Activated CD4-positive, alpha-beta memory T cell treated with anti-CD3 and anti-CD28 coated beads, Interleukin-2, amount 10 ng/mL, durations not matched to agents 7 days and 5 days (primary cell): Measurements from ENCODE around the gene GPALPP1. TPM values are rescaled to one million over a fixed set of nuclear protein-coding genes. Genes with fewer than 3 reads are reported as not detected.
"Not testable (repeated sequence)": the region's sequence is repeated elsewhere in the genome, so short reads cannot be mapped to it uniquely, and the experiment has no call there.

Experiments used
- CTCF ChIA-PET: fragments of 350-600 bp; sonication (Branson Sonifier 250); formaldehyde crosslinking; loops from one replicate; lab custom pipeline; 2021; ENCODE audit warnings: antibody characterized with exemption, inconsistent platforms; lab: Charles Lee
- POLR2A ChIA-PET: fragments of 350-600 bp; sonication (Branson Sonifier 250); formaldehyde crosslinking; loops from one replicate; lab custom pipeline; 2021; ENCODE audit warnings: antibody characterized with exemption; lab: Charles Lee
- DNase-seq: peaks from one replicate; pipeline ENCODE4 v3.0.0-alpha.2; 2020
- H3K27ac Mint-ChIP-seq: one replicate; pipeline ENCODE4 v1.8.0; 2021; ENCODE audit warnings: mild to moderate bottlenecking, mixed read lengths
- H3K27me3 Mint-ChIP-seq: one replicate; pipeline ENCODE4 v1.8.0; 2021; ENCODE audit warnings: mixed read lengths
- H3K36me3 Mint-ChIP-seq: one replicate; pipeline ENCODE4 v1.8.0; 2021; ENCODE audit warnings: low read depth, mixed read lengths
- H3K4me1 Mint-ChIP-seq: one replicate; pipeline ENCODE4 v1.8.0; 2021; ENCODE audit warnings: mixed read lengths
- H3K4me3 Mint-ChIP-seq: one replicate; pipeline ENCODE4 v1.8.0; 2021; ENCODE audit warnings: mild to moderate bottlenecking, mixed read lengths
- H3K9me3 Mint-ChIP-seq: one replicate; pipeline ENCODE4 v1.8.0; 2021; ENCODE audit warnings: mixed read lengths
- total RNA-seq, 2 experiments: library from RNA; stranded (reverse); gene quantifications; one replicate each; pipeline ENCODE4 v1.2.3, GENCODE V29; 2021

Gene GPALPP1
- 10 to 100 TPM; 25.0 to 27.1 TPM for total RNA-seq

- ChIA-PET CTCF (interaction anchor here (0.6 kb wide), 2 partner anchors 330 to 506 kb away, joined by 3 to 4 read pairs; no protein-coding TSS in a partner anchor), POLR2A (interaction anchor here (1.0 to 1.2 kb wide), 2 partner anchors 13 to 253 kb away, joined by 3 to 5 read pairs; no protein-coding TSS in a partner anchor)
- H3K9me3 Mint-ChIP-seq: no peaks in the 10 kb centered on the region
- peak within 1 kb of the TSS; percentile 96 for H3K4me3 Mint-ChIP-seq
- DNase-seq: peak; percentile 94
- peaks cover 9% of the 10 kb centered on the region for H3K36me3 Mint-ChIP-seq
- H3K27ac Mint-ChIP-seq: peak within 1 kb of the TSS; percentile 89
- no peaks in the 10 kb centered on the region for H3K27me3 Mint-ChIP-seq
- H3K4me1 Mint-ChIP-seq: peaks cover 53% of the 10 kb centered on the region
Observed at GRCh38 chr13:44989071-44989889, at the start of gene GPALPP1, which contains the start of gene NUFIP1. GPALPP1 (plus strand) TSS chr13:44989538; CDS start chr13:44989655, 117 bp downstream. NUFIP1 (minus strand) TSS chr13:44989471; CDS start chr13:44989436, 35 bp downstream.

- POLR2A ChIA-PET, H3K9me3 Mint-ChIP-seq: not testable (repeated sequence)
Observed at GRCh38 chr13:44943411-44943810, 45.9 kb upstream of the GPALPP1 start.

GRCh38 chr13:44951184-44951583, 38.2 kb upstream of the GPALPP1 start:
- ChIA-PET POLR2A (no interaction called here), CTCF (no interaction called here)
- Mint-ChIP-seq H3K9me3 (no peaks in the 10 kb centered on the region), H3K27me3 (no peaks in the 10 kb centered on the region), H3K4me1 (no peaks in the 10 kb centered on the region), H3K4me3 (no peak overlapping the region), H3K36me3 (peaks cover 2% of the 10 kb centered on the region), H3K27ac (no peak overlapping the region)
- DNase-seq: no peak

More at GRCh38 chr13:44943411-44943810, 45.9 kb upstream of the GPALPP1 start:
- not testable (repeated sequence) for DNase-seq, H3K27me3 Mint-ChIP-seq, H3K27ac Mint-ChIP-seq, H3K36me3 Mint-ChIP-seq, H3K4me1 Mint-ChIP-seq, H3K4me3 Mint-ChIP-seq
- CTCF ChIA-PET: interaction anchor here (0.7 kb wide), 1 partner anchor 571 kb away, joined by 3 read pairs; no protein-coding TSS in a partner anchor

GRCh38 chr13:44952671-44953070, 36.7 kb upstream of the GPALPP1 start:
- peaks cover 2% of the 10 kb centered on the region for H3K36me3 Mint-ChIP-seq
- H3K4me1 Mint-ChIP-seq: no peaks in the 10 kb centered on the region
- no peaks in the 10 kb centered on the region for H3K27me3 Mint-ChIP-seq
- DNase-seq: no peak
- H3K27ac Mint-ChIP-seq: no peak overlapping the region
- no peaks in the 10 kb centered on the region for H3K9me3 Mint-ChIP-seq
- CTCF ChIA-PET: no interaction called here
- H3K4me3 Mint-ChIP-seq: no peak overlapping the region
- POLR2A ChIA-PET: no interaction called here

- ChIA-PET CTCF (interaction anchor here (0.5 to 1.1 kb wide), 2 partner anchors 15 to 234 kb away, joined by 4 read pairs; no protein-coding TSS in a partner anchor), POLR2A (no interaction called here)
- H3K9me3 Mint-ChIP-seq: no peaks in the 10 kb centered on the region
- no peak overlapping the region for H3K27ac Mint-ChIP-seq
- no peaks in the 10 kb centered on the region for H3K27me3 Mint-ChIP-seq
- no peaks in the 10 kb centered on the region for H3K36me3 Mint-ChIP-seq
- H3K4me1 Mint-ChIP-seq: no peaks in the 10 kb centered on the region
- DNase-seq: no peak
- no peak overlapping the region for H3K4me3 Mint-ChIP-seq
Observed at GRCh38 chr13:44954224-44954623, 35.1 kb upstream of the GPALPP1 start.

- CTCF ChIA-PET: interaction anchor here (0.7 to 0.9 kb wide), 2 partner anchors 18 to 23 kb away, joined by 3 read pairs; no protein-coding TSS in a partner anchor
- Mint-ChIP-seq H3K4me1 (no peaks in the 10 kb centered on the region), H3K9me3 (no peaks in the 10 kb centered on the region), H3K27me3 (no peaks in the 10 kb centered on the region), H3K27ac (no peak overlapping the region), H3K4me3 (no peak overlapping the region), H3K36me3 (no peaks in the 10 kb centered on the region)
- DNase-seq: no peak
- POLR2A ChIA-PET: interaction anchor here (0.7 kb wide), 1 partner anchor 37 kb away, joined by 3 read pairs; no protein-coding TSS in a partner anchor
Observed at GRCh38 chr13:44955406-44955805, 33.9 kb upstream of the GPALPP1 start.

- ChIA-PET CTCF (no interaction called here), POLR2A (no interaction called here)
- no peak overlapping the region for H3K4me3 Mint-ChIP-seq
- no peaks in the 10 kb centered on the region for H3K27me3 Mint-ChIP-seq
- H3K27ac Mint-ChIP-seq: no peak overlapping the region
- H3K4me1 Mint-ChIP-seq: no peaks in the 10 kb centered on the region
- H3K9me3 Mint-ChIP-seq: peaks cover 15% of the 10 kb centered on the region
- DNase-seq: no peak
- peaks cover 49% of the 10 kb centered on the region for H3K36me3 Mint-ChIP-seq
Observed at GRCh38 chr13:44961997-44962396, 27.3 kb upstream of the GPALPP1 start.

- no peaks in the 10 kb centered on the region for H3K27me3 Mint-ChIP-seq
- H3K27ac Mint-ChIP-seq: no peak overlapping the region
- ChIA-PET CTCF (interaction anchor here (1.1 to 2.0 kb wide), 2 partner anchors 49 to 54 kb away, joined by 3 to 6 read pairs; no protein-coding TSS in a partner anchor), POLR2A (interaction anchor here (1.5 kb wide), 1 partner anchor 49 kb away, joined by 3 read pairs; no protein-coding TSS in a partner anchor)
- DNase-seq: no peak
- H3K4me1 Mint-ChIP-seq: no peaks in the 10 kb centered on the region
- no peak overlapping the region for H3K4me3 Mint-ChIP-seq
- H3K36me3 Mint-ChIP-seq: peaks cover 33% of the 10 kb centered on the region
- H3K9me3 Mint-ChIP-seq: peaks cover 4% of the 10 kb centered on the region
Observed at GRCh38 chr13:44967704-44968433, 21.5 kb upstream of the GPALPP1 start.

GRCh38 chr13:44968434-44968815, 20.9 kb upstream of the GPALPP1 start:
- POLR2A ChIA-PET: no interaction called here
- no peak for DNase-seq
- Mint-ChIP-seq H3K4me3 (no peak overlapping the region), H3K9me3 (peaks cover 3% of the 10 kb centered on the region), H3K27ac (no peak overlapping the region), H3K4me1 (no peaks in the 10 kb centered on the region), H3K27me3 (no peaks in the 10 kb centered on the region), H3K36me3 (peaks cover 28% of the 10 kb centered on the region)
- CTCF ChIA-PET: interaction anchor here (1.1 to 2.0 kb wide), 2 partner anchors 50 to 55 kb away, joined by 3 to 6 read pairs; no protein-coding TSS in a partner anchor

GRCh38 chr13:44969551-44970484, 19.5 kb upstream of the GPALPP1 start:
- no peak for DNase-seq
- POLR2A ChIA-PET: no interaction called here

GRCh38 chr13:44971656-44972595, 17.4 kb upstream of the GPALPP1 start:
- ChIA-PET POLR2A (no interaction called here), CTCF (interaction anchor here (0.9 kb wide), 1 partner anchor 489 kb away, joined by 3 read pairs; no protein-coding TSS in a partner anchor)
- peaks cover 5% of the 10 kb centered on the region for H3K36me3 Mint-ChIP-seq
- no peaks in the 10 kb centered on the region for H3K4me1 Mint-ChIP-seq
- no peak overlapping the region for H3K27ac Mint-ChIP-seq
- no peaks in the 10 kb centered on the region for H3K27me3 Mint-ChIP-seq
- no peak overlapping the region for H3K4me3 Mint-ChIP-seq
- no peaks in the 10 kb centered on the region for H3K9me3 Mint-ChIP-seq
- DNase-seq: no peak

More at GRCh38 chr13:44969551-44970484, 19.5 kb upstream of the GPALPP1 start:
- no peak overlapping the region for H3K4me3 Mint-ChIP-seq
- no peaks in the 10 kb centered on the region for H3K4me1 Mint-ChIP-seq
- no peak overlapping the region for H3K27ac Mint-ChIP-seq
- H3K9me3 Mint-ChIP-seq: no peaks in the 10 kb centered on the region
- CTCF ChIA-PET: interaction anchor here (0.8 to 2.2 kb wide), 10 partner anchors 12 to 486 kb away, joined by 3 to 11 read pairs (median 4); no protein-coding TSS in a partner anchor
- H3K36me3 Mint-ChIP-seq: peaks cover 14% of the 10 kb centered on the region
- no peaks in the 10 kb centered on the region for H3K27me3 Mint-ChIP-seq
